HEK293 (cell line): ENCODE measurements around the gene CREB5.
"Not testable (repeated sequence)": the region's sequence is repeated elsewhere in the genome, so short reads cannot be mapped to it uniquely, and the experiment has no call there.

Experiments used
- CTCF ChIA-PET: fragments of 350-600 bp; formaldehyde crosslinking; extraction: SDS; loops from one replicate; lab custom pipeline; 2021; ENCODE audit warnings: antibody characterized with exemption; lab: Yijun Ruan, JAX
- POLR2A ChIA-PET: fragments of 300-600 bp; formaldehyde crosslinking; extraction: SDS; loops from one replicate; lab custom pipeline; 2020; ENCODE audit warnings: antibody characterized with exemption, inconsistent platforms; lab: Yijun Ruan, JAX
- H3K27ac ChIP-seq: fragments of 200-500 bp; sonication (Bioruptor generic); 2 replicates; pipeline ENCODE4 v1.5.1; 2014; ENCODE audit warnings: low read depth, low read length, control low read depth, inconsistent platforms; ENCODE audit errors: extremely low read depth
- H3K36me3 ChIP-seq, 2 experiments: fragments of 200-500 bp in 1 of 2; sonication (Bioruptor generic) in 1 of 2; 1 replicate in 1 of 2; 2 replicates in 1 of 2; pipeline ENCODE4 v1.5.1; 2014 to 2017; ENCODE audit warnings: inconsistent platforms in 2 of 2, low read length in 2 of 2; ENCODE audit not compliant: control insufficient read depth in 2 of 2, insufficient read depth in 1 of 2
- H3K4me1 ChIP-seq: fragments of 200-500 bp; sonication (Bioruptor generic); 2 replicates; pipeline ENCODE4 v1.5.1; 2014; ENCODE audit warnings: mild to moderate bottlenecking, low read length, inconsistent platforms; ENCODE audit not compliant: control insufficient read depth, insufficient read depth
- H3K4me3 ChIP-seq: 2 replicates; pipeline ENCODE4 v1.5.1; 2011; ENCODE audit warnings: low read depth, mild to moderate bottlenecking, control low read depth, low read length, moderate library complexity
- H3K9me3 ChIP-seq: fragments of 200-500 bp; sonication (Bioruptor generic); 2 replicates; pipeline ENCODE4 v1.5.1; 2014; ENCODE audit warnings: low read depth, low read length, inconsistent platforms; ENCODE audit not compliant: control insufficient read depth, insufficient read depth
- EGR2 ChIP-seq: fragments of 450-650 bp; formaldehyde crosslinking; IDR thresholded peaks from 2 replicates; pipeline ENCODE4 v1.5.1; 2016; ENCODE audit warnings: low read depth, missing biosample characterization, missing genetic modification characterization
- FEZF1 ChIP-seq: fragments of 450-650 bp; formaldehyde crosslinking; IDR thresholded peaks from 2 replicates; pipeline ENCODE4 v1.5.1; 2016; ENCODE audit warnings: missing biosample characterization, missing genetic modification characterization
- HOXA7 ChIP-seq: sonication (generic); formaldehyde crosslinking; IDR thresholded peaks from 2 replicates; pipeline ENCODE4 v1.8.1; 2022; ENCODE audit warnings: missing genetic modification reagents, borderline replicate concordance
- IKZF3 ChIP-seq: fragments of 450-650 bp; IDR thresholded peaks from 2 replicates; pipeline ENCODE4 v1.5.0; 2018; ENCODE audit warnings: missing biosample characterization, mild to moderate bottlenecking, missing genetic modification characterization, moderate library complexity
- KLF1 ChIP-seq: fragments of 450-650 bp; formaldehyde crosslinking; IDR thresholded peaks from 2 replicates; pipeline ENCODE4 v1.5.1; 2016; ENCODE audit warnings: missing biosample characterization, missing genetic modification characterization
- KLF7 ChIP-seq: fragments of 450-650 bp; formaldehyde crosslinking; IDR thresholded peaks from 2 replicates; pipeline ENCODE4 v1.5.1; 2016; ENCODE audit warnings: missing biosample characterization, missing genetic modification characterization, borderline replicate concordance
- OSR2 ChIP-seq: fragments of 450-650 bp; formaldehyde crosslinking; IDR thresholded peaks from 2 replicates; pipeline ENCODE4 v1.5.1; 2016; ENCODE audit warnings: missing biosample characterization, missing genetic modification characterization
- PRDM6 ChIP-seq: fragments of 450-650 bp; formaldehyde crosslinking; IDR thresholded peaks from 2 replicates; pipeline ENCODE4 v1.5.1; 2017; ENCODE audit warnings: missing biosample characterization, missing genetic modification characterization
- RBAK ChIP-seq: fragments of 450-650 bp; formaldehyde crosslinking; IDR thresholded peaks from 2 replicates; pipeline ENCODE4 v1.5.1; 2016; ENCODE audit warnings: missing biosample characterization, missing genetic modification characterization
- SP2 ChIP-seq: fragments of 450-650 bp; formaldehyde crosslinking; IDR thresholded peaks from 2 replicates; pipeline ENCODE4 v1.5.1; 2016; ENCODE audit warnings: missing biosample characterization, missing genetic modification characterization
- TRIM28 ChIP-seq: IDR thresholded peaks from 2 replicates; pipeline ENCODE4 v1.6.1; 2011; ENCODE audit warnings: low read length, control low read depth, borderline replicate concordance
- ZFHX2 ChIP-seq: fragments of 450-650 bp; formaldehyde crosslinking; conservative IDR thresholded peaks from 2 replicates; pipeline ENCODE4 v1.5.1; 2016; ENCODE audit warnings: missing biosample characterization, missing genetic modification characterization
- ZIC2 ChIP-seq: fragments of 450-650 bp; formaldehyde crosslinking; IDR thresholded peaks from 2 replicates; pipeline ENCODE4 v1.5.1; 2016; ENCODE audit warnings: missing biosample characterization, missing genetic modification characterization
- ZNF146 ChIP-seq: fragments of 450-650 bp; formaldehyde crosslinking; IDR thresholded peaks from 2 replicates; pipeline ENCODE4 v1.5.1; 2016; ENCODE audit warnings: missing biosample characterization, missing genetic modification characterization
- ZNF174 ChIP-seq: fragments of 450-650 bp; formaldehyde crosslinking; IDR thresholded peaks from 2 replicates; pipeline ENCODE4 v1.5.0; 2017; ENCODE audit warnings: missing biosample characterization, mild to moderate bottlenecking, missing genetic modification characterization
- ZNF175 ChIP-seq: fragments of 450-650 bp; formaldehyde crosslinking; IDR thresholded peaks from 2 replicates; pipeline ENCODE4 v1.5.1; 2016; ENCODE audit warnings: missing biosample characterization, missing genetic modification characterization
- ZNF274 ChIP-seq, 2 experiments: fragments of 200-500 bp in 1 of 2; fragments of 450-650 bp in 1 of 2; sonication (Bioruptor generic) in 1 of 2; formaldehyde crosslinking in 1 of 2; IDR thresholded peaks; 2 replicates each; pipeline versions ENCODE4 v1.5.1 to v1.6.1; 2014 to 2016; ENCODE audit warnings: borderline replicate concordance in 1 of 2, inconsistent platforms in 1 of 2, low read length in 1 of 2, missing biosample characterization in 1 of 2, missing genetic modification characterization in 1 of 2
- ZNF324 ChIP-seq: fragments of 450-650 bp; formaldehyde crosslinking; IDR thresholded peaks from 2 replicates; pipeline ENCODE4 v1.5.1; 2016; ENCODE audit warnings: missing biosample characterization, missing genetic modification characterization
- ZNF398 ChIP-seq: fragments of 450-650 bp; formaldehyde crosslinking; IDR thresholded peaks from 2 replicates; pipeline ENCODE4 v1.5.1; 2017; ENCODE audit warnings: missing biosample characterization, missing genetic modification characterization
- ZNF580 ChIP-seq: fragments of 450-650 bp; formaldehyde crosslinking; IDR thresholded peaks from 2 replicates; pipeline ENCODE4 v1.5.1; 2016; ENCODE audit warnings: missing biosample characterization, missing genetic modification characterization
- ZNF777 ChIP-seq: fragments of 450-650 bp; formaldehyde crosslinking; IDR thresholded peaks from 2 replicates; pipeline ENCODE4 v1.5.1; 2017; ENCODE audit warnings: missing biosample characterization, missing genetic modification characterization, borderline replicate concordance

Gene CREB5

GRCh38 chr7:28400838-28401360 lies 11.4 kb upstream of the CREB5 start (continued):
- TF ChIP-seq PRDM6 (tag by site-specific recombination), result peak; percentile 75
- no peak for TF ChIP-seq ZNF324 (tag by site-specific recombination)
- no peak for TF ChIP-seq KLF1 (tag by site-specific recombination)

- H3K36me3 ChIP-seq, CTCF ChIA-PET, POLR2A ChIA-PET, H3K9me3 ChIP-seq, H3K4me1 ChIP-seq, H3K27ac ChIP-seq, H3K4me3 ChIP-seq: not testable (repeated sequence)
- TF ChIP-seq ZNF146 (tag by site-specific recombination) (peak; percentile 97), ZNF580 (tag by site-specific recombination) (peak; percentile 70; the same call in 1 of the 2 replicates)
Observed at GRCh38 chr7:28401567-28401966, 10.8 kb upstream of the CREB5 start.

- H3K36me3 ChIP-seq, result no peaks in the 10 kb centered on the region
- TF ChIP-seq OSR2 (no peak), ZFHX2 (no peak)
- H3K4me1 ChIP-seq, result peaks cover 2% of the 10 kb centered on the region; the same call in 1 of the 2 replicates
- H3K4me3 ChIP-seq, result no peak overlapping the region
- H3K27ac ChIP-seq, result no peak overlapping the region
- ChIA-PET POLR2A (no interaction called here), CTCF (interaction anchor here (1.0 kb wide), 1 partner anchor 17 kb away, joined by 4 read pairs; no protein-coding TSS in a partner anchor)
- H3K9me3 ChIP-seq, result no peaks in the 10 kb centered on the region
Observed at GRCh38 chr7:28405662-28406061, 6.7 kb upstream of the CREB5 start.

- H3K4me3 ChIP-seq, result no peak overlapping the region
- POLR2A ChIA-PET, result no interaction called here
- CTCF ChIA-PET, result no interaction called here
- H3K36me3 ChIP-seq, result no peaks in the 10 kb centered on the region
- H3K4me1 ChIP-seq, result no peaks in the 10 kb centered on the region
- no peak overlapping the region for H3K27ac ChIP-seq
- no peak for TF ChIP-seq ZNF175 (tag by site-specific recombination)
- TF ChIP-seq KLF1 (tag by site-specific recombination), result no peak
- TF ChIP-seq SP2 (tag by site-specific recombination), result no peak
- no peak for TF ChIP-seq ZNF777 (tag by site-specific recombination)
- no peak for TF ChIP-seq RBAK
- no peak for TF ChIP-seq FEZF1 (tag by site-specific recombination)
- H3K9me3 ChIP-seq, result no peaks in the 10 kb centered on the region
Observed at GRCh38 chr7:28406192-28406591, 6.1 kb upstream of the CREB5 start.

GRCh38 chr7:28407651-28408050 lies 4.7 kb upstream of the CREB5 start:
- POLR2A ChIA-PET, result no interaction called here
- TF ChIP-seq ZNF274 (IDR thresholded peaks at IDR 0.05; ENCODE audit: low read length) (no peak), ZNF274 (tag by site-specific recombination; IDR thresholded peaks at IDR 0.05; ENCODE audit: borderline replicate concordance) (no peak), ZNF398 (tag by site-specific recombination) (no peak), HOXA7 (CRISPR knock-in tag) (no peak), PRDM6 (tag by site-specific recombination) (no peak), EGR2 (no peak), ZIC2 (tag by site-specific recombination) (no peak), RBAK (no peak), ZNF174 (no peak), KLF7 (no peak), IKZF3 (tag by site-specific recombination) (no peak), TRIM28 (no peak)
- Histone ChIP-seq H3K36me3 (no peaks in the 10 kb centered on the region), H3K4me1 (peaks cover 5% of the 10 kb centered on the region; the same call in 1 of the 2 replicates), H3K9me3 (no peaks in the 10 kb centered on the region), H3K4me3 (no peak overlapping the region), H3K27ac (no peak overlapping the region)
- CTCF ChIA-PET, result interaction anchor here (0.6 to 1.0 kb wide), 3 partner anchors 18 to 447 kb away, joined by 3 to 4 read pairs (median 3); no protein-coding TSS in a partner anchor
